T-helper 1 cell (primary cell): ENCODE results near the gene SNCG.
"Not testable (repeated sequence)": the region's sequence is repeated elsewhere in the genome, so short reads cannot be mapped to it uniquely, and the experiment has no call there.

ENCODE experiments used
- DNase-seq, 5 donors: peaks; one replicate each; pipeline ENCODE4 v3.0.0-alpha.2; 2012 to 2020

SNCG gene

DNA sequence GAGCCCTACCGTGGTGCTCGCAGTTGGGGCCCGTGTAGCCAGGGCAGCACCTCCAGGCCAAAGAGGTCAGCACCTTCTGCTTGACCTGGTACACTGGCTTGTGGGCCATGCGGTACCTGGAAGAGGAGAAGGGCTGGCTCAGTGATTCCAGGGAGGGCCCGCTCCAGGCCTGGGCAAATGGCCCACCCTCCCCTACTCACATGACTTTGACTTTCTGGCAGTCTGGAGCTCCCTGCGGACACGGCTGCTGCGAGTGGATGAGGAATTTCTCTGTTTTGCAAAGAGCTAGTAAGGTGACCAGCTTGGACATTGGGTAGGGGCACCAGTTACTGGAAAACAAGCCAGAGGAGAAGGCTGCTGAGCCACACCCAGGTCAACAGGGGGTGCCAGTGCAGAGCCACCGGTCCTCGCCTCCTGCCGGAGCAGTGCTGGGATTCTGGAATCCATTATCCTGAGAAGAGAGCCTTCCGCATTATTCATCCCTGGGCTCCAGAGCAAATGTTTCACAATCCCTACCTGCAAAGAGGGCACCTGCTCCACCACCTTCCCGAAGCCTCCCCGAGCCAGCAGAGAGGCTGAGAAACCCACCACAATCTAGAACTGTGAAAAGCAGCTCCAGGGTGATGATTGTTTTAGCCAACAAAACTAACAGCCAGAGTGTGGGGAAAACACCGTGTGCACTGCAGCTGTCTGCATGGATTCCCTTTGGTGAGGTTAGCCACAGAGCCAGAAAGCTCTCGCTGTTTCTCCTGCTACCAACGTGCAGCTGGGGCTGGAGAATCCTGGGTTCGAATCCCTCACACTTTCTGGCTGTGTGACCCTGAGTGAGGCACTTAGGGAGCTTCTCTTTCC lies 12.8 kb upstream of the SNCG start:
- DNase-seq: no peak

DNA sequence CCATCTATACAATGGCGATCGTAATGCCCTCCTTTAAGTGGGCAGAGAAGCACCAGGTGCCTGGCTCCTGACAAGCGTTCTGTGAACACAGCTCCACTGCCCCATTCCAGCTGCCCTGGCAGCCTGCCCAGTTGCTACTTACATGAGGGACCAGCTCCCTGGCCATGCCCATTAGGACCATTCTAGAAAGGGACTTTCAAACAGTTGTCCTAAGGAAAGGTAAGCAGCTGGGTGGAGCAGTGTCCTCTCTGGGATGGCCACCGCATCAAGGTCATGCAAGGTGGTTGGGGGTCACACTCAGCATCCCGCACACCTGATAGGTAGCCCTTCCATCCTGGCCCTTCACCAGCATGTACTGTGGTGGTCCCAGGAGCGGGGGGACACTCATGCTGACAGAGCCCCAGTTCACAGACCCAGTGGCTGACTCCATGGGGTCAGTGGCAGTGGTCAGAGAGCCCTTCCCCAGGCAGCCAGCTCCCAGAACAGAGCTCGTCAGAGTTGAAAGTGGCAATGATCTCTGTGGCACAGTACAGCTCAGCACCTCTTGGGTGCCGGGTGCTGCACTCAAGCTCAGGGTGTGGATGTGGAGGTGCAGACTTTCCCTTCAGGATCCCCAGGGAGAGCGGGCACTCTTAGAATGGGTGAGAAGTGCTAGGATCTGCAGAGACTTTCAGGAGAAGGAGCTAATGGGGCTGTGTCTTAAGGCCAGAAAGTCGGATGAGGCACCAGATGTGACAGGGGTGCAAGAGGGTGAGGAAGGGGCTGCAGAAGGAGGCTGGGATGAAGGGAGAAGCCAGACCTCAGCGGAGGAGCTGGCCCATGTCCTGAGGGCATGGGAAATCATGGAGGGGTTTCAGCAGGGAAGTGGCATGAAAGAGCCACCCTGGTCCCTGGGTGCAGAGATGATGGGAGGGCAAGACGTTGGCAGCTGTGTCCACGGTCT lies 11.9 kb upstream of the SNCG start:
- no peak for DNase-seq

DNA sequence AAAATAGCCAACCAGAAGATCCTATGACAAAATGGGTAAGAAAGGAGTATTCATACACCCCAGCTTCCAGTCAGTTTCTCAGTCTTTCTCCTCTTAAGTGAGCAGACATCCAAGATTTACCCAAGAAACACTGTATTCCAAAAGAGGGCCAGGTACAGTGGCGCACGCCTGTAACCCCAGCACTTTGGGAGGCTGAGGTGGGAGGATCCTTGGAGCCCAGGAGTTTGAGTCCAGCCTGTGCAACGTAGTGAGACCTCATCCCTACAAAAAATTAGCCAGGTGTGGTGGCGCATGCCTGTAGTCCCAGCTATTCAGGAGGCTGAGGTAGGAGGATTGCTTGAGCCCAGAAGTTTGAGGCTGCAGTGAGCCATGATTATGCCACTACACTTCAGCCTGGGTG lies 10.6 kb upstream of the SNCG start:
- not testable (repeated sequence) for DNase-seq

DNA sequence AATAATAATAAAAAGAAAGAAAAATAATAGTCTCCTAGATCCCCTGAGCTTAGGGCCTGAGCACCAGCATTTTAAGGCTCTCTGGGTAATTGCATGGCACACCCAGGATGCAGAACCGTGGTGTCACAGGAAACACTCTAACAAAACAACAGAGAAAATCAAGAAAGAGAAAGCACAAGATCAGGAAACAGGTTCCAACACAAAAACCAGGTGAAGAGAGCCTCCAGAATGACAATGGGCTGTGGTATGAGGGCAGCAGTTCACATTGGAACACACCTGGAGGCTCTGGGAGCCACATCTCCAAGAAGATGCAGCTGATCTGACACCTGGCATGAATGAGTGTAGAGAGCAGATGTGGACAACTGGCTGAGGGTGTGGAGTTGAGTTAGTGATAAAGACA lies 8.1 kb upstream of the SNCG start:
- DNase-seq: peak in 1 of 5 donors; percentile 59

DNA sequence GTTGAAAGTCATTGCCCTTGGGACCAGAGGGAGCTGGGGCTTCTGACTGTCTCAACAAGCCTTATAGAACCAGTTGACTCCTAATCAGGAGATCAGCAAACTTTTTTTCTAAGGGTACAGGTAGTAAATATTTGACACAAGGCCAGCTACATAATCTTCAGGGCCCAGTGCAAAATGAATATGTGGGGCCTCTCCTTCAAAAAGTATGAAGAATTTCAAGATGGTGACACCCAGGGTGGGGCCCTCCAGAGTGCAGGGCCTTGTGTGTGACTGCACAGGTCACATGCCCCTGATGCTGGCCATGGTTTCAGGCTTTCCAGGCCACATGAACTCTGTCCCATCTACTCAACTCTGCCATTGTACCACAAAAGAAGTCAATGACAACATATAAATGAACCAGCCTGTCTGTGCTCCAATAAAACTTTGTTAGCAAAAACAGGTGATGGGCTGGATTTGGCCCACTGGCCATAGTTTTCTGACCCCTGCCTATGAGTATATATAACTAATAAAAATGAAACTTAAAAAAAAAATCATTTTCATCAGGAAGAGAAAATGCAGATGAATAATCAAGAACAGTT lies 7.1 kb upstream of the SNCG start:
- no peak for DNase-seq

DNA sequence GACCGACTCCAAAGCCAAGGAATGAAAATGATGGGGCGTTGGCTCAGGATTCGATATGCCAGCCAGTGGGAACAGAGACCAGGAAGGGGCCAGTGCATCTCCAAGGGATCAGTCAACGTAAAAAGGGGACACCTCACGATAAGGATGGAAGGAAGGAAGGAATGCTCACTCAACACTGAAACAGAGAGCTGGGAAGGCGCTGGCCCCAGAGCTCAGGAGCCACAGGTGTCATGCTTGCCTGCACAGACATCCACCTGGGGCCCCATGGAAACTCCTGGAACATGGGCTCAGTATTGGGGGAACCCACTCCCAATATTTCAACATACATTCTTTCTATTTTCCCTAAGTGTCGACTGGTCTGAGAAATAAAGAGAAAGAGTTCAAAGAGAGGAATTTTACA lies 6.3 kb upstream of the SNCG start:
- no peak for DNase-seq

DNA sequence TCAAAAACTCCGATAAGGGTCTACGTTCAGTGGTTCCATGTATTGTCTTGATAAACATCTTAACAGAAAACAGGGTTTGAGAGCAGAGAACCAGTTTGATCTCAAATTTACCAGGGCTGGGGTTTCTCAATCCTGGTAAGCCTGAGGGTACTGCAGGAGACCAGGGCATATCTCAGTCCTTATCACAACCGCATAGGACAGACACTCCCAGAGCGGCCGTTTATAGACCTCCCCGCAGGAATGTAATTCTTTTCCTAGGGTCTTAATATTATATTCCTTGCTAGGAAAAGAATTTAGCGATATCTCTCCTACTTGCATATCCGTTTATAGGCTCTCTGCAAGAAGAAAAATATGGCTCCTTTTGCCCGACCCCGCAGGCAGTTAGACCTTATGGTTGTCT lies 5.7 kb upstream of the SNCG start:
- not testable (repeated sequence) for DNase-seq

DNA sequence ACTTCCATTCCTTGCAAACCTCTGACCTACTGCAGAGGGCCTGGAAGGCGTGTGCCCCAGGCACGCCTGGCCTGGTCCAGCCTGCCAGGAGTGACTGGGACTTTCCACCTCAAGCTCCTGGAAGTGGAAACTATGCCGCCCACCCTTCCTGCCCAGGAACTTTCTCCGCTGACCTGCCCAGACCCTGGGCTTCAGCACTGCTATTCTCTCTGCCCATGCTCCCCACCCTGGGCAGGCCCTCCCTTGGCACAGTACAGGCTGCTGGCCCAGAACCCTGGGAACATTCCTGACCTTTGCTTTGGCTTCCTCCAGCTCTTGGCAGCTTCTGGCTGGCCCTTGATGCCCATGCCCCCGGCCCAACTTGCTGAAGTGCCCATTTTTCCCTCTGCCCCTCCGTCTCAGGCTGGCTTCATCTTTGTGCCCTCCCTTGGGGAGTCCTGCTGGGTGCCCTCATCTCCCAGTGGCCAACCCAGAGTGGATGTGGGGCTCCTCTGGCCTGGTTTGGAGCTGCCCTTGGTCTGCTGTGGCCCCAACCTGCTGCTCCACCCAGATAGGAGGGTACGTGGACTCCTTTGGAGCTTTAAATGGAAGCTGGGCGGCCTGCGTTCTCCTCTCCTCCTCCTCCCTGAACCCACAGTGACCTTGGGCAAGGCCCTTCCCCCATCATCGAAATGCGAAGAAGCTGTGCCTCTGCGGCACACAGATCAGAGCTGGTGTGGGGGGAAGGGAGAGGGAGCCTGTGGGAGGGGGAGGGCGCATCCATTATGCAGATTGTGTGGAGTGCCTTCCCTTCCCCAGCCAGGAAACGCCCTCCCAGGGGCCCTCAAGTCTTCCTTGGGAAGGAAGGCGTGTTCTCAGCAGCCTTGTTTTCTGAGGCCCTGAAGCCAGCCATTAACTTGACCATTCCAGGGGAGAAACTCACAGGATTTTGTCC lies 4.4 kb upstream of the SNCG start:
- no peak for DNase-seq

DNA sequence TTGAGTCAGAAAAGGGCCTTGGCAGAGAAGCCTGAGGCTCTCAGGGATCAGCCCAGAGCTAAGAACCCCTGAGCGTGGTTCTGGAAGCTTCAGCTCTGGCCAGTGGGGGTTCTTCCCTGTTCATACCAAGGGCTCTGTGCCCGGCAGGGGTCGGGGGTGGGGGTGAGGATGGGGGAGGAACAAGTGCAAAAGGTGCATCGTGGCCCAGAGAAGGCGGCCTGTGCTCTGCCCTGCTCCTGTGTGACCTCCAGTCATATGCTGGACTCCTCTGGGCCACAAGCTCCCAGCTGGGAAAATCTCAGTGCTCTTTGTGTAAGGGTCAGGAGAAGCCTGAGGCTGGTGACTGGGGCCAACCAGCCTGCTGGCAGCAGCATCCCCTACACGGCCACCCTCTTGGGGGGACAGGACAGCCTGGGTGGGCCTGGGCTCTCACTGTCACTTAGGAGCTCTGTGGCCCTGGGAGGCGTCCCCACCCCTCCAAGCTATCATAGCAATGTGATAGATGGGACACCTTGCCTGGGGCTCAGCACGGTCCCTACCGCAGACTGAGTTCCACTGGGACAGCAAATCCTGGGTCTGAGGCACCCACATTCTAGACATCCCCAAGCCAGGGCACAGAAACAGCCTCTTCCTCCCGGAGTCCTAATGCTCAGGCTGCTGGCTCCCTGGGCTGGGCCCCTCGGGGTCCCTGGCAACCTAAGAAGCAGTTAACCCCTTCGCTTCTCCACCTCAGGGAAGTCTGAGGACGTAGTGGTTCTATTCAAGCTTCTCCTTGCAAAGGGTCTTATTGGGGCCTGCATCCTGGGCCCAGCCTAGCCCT lies 3.5 kb upstream of the SNCG start:
- no peak for DNase-seq

DNA sequence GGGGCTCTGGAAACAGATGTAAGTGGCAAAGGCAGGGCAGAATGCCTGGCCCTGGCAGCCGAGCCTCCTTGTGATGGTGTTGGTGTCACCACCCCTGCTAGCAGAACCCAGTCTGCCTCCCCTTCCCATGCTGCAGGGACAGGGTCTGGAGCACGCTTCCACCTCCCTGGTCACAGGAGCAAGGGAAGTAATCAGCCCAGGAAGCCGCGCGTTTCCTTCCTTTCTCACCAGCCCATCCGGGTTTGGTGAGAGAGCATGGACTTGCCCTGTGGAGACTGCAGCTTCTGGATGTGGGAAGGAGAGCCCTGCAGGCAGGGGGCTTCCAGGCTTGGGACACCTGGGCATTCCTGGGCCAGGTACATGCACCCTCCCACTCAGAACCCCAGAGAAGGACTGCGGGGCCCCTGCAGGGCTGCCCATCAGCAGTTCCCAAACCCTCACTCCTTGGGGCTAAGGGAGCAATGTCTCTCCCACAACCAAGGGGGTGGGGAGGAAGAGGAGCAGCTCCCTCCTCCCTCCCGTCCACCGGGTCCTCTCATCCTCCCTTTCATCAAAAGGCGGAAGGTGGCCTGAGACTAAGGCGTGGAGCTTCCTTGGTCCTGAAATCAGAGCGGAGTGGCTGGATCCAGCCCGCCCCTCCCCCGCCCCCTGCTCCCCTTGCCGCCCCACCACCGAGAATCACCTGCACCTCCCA lies 2.8 kb upstream of the SNCG start:
- DNase-seq: no peak

DNA sequence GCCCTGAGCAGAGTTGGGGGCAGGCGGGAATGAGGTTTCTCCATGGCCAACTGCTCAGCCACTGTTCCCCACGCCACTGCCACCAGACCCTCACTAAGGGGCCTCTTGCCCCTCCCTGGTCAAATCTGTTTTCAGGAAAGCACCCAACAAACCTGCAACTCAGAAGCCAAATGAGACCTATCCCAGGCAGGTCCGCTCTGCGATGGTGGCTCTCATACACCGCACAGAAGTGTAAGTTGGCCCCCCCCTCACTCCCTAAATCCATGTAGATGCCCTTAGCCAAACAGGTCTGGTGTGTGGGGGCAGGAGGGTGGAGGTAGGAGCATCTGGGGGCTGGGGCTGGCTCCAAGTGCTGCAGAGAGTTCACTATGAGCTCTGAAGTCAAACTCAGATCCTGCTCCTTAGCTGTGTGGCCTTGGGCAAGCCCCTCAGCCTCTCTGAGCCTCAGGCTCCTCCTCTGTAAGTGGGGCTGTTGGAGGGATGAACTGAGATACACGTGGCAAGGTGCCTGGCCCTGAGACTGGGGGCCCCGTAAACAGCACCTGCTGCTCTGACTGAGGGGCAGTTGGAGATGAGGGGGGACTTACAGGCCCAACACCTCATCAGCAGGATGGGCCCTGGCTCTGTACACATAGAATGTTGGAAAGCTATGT lies 2.1 kb upstream of the SNCG start:
- DNase-seq: no peak

DNA sequence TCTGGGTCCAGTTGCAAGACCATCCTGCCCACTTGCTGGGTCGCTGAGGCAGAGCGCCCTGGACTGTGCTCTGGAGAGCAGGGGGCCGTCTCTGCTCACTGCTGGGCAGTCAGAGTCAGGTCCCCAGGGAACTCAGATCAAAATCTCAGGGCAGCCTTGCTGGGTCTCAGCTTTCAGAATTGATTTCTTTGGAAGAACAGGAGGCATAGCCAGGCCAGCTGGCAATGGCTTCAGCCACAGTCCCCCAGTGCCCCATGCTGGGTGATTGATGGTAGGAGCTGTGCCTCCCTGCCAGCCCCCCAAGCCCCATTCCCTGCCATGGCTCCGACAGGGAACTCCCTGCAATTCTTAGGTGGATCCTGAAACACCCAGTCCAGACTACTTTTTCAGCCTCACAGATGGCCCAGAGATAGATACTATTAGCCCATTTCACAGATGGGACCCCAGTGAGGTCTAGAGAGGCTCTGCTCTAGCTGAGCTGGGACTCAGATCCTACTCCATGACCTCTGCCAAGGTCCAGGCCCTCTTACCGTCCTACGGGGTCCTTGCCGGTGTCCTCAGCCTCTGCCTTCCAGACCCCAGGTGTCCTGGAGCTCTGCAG lies 1.5 kb upstream of the SNCG start:
- no peak for DNase-seq

DNA sequence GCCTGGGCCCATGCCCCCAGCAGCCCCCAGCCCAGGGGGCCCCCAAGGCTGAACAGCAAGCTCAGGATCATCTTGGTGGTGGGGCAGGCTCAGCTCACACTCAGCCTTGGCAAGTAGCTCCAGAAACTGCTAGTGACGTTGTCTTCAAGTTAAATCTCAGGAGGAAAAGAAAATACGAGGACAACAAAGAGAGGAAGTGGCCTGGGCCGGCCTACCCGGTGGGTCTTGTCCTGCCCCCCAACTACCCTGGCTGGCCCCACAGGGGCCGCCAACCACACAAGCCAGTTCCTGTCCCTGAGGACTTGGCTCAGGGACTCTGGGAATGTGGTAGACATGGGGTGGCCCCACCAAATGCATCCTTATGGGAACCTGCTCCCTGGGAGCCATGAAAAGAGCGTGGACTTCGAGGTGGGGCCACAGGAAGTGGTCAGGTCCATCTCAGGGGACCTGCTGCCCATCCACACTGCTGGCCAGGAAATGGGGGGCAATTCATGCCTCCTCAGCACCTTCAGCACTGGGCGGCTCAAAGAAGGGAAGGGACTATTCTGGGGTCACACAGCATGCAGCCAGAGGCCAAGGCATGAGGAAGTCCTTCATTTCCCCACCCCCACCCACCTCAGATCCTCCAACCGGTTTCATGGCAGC lies 806 bp upstream of the SNCG start, which contains the start of gene MMRN2:
Gene MMRN2 (minus strand): TSS at position 145 of the 645 bp plus-strand sequence. CDS start 74 bp downstream, at position 71.
- no peak for DNase-seq

DNA sequence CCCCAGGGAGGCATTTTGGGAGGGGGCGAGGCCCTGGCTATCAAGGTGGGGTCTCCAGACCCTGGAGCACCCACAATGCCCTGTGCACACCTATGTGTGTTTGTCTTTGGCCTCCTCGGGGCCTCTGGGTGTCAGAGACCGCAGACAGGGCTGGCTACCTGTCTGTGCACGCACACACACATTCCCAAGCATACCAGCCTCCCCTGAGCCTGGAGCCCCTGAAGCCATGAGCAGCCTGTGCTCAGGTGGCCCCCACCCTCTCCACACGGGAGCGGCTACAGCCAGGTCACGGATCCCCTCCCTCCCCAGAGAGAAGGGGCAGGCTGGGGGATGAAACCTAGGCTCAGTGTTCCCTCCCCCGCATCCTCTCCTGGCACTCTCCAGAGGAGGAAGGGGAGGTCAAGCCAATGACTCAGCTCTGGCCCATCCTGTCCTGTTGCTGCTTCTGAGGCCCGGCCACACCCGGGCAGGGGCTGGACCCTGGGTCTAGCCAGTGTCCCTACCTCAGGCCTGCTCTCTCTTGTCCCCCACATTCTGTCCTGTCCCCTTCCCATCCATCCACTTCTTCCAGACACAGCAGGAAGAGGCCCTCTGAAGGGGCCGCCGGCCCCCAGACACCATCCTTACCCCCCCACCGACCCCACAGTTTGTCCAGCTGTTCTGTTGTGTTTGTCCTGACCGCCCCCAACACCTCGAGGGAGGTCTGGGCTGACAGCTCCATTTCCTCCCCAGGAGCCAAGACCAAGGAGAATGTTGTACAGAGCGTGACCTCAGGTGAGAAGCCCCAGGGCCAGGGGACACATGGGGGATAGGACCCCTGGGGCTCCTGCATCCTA lies 720 bp downstream of the SNCG start:
- no peak for DNase-seq

DNA sequence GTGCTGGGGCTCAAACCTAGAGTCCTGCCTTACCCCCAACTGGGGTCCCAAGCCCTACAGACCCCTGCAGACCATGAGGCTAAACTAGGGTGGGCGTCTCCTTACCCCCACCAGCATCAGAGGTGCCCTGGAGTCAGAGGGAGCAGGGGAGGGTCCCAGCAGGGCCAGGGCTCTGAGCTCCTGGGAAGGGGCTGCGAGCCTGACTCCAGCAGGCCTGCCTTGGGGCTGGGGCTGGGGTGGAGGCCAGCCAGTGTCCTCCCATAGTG lies 1.3 kb downstream of the SNCG start:
- DNase-seq: no peak

DNA sequence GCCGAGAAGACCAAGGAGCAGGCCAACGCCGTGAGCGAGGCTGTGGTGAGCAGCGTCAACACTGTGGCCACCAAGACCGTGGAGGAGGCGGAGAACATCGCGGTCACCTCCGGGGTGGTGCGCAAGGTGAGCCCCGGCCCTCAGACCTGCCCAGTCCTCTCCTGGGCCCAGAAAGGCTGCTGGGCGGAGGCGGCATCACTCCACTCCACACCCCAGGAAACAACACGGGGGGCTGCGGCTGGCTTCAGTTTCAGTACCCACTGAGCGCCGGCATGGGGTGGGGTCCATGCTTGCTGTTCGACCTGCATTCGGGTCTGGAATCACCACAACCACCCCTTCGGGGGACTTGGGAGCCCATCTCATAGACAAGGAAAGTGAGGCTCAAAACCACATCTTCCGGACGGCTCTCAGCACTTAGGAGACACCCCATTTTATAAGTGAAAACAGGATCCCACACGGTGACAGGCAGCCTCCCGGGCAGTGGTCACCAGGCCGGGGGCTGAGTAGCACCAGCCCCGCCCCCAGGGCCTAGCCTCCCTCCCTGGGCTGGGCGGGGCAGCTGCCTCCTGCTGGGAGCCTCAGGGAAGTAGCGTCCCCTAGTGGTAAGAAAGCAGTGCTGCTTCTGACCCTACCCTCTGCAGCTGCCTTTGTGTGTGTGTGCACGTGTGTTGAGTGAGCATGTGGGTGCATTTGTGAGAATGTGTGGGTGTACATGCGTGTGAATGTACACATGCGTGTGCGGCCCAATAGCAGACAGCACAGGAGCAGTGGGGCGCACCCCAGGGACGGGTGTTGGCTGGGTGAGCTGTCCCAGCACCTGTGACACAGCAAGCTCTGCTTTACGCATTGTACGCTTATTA lies 1.8 kb downstream of the SNCG start:
- DNase-seq: peak in 3 of 5 donors; percentile 25 to 64 (median 28)

DNA sequence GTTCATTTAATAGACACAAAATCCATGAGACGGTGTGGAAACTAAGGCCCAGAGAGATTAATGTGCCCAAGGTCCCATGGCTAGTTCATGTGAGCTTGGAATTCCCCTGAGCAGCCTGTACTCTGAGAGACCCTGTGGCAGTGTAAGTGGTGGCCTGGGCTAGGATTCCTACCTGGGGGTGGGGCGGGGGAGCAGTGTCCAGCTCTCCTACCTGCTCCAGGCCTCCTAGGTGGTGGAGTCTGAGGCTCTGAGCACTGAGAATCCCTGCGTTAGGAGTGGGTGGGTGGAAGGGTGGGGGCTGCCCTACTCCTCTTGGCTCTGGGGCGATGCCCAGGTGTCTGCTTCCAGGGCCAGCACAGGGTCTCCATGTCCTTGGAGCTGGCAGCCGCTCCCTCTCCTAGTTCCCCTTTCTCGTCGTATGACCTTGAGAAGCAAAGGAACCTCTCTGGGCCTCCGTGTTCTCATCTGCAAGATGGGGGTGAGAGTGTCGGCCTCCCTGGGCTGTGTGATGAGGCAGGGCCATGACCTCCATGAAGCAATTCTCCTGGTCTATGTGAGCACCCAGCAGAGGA lies 2.5 kb downstream of the SNCG start:
- DNase-seq: no peak
